H9 (cell line): Measurements from ENCODE around the gene ZAR1. TPM values are rescaled to one million over a fixed set of nuclear protein-coding genes. Genes with fewer than 3 reads are reported as not detected.

Experiments used
- DNase-seq: peaks from one replicate; pipeline ENCODE4 v3.0.0-alpha.2; 2017
- H2AFZ ChIP-seq: one replicate; pipeline ENCODE4 v1.6.1; 2013; ENCODE audit warnings: mild to moderate bottlenecking, low read length, control low read depth, moderate library complexity
- H2AK5ac ChIP-seq: 2 replicates; pipeline ENCODE4 v1.6.1; 2013; ENCODE audit warnings: low read length, control low read depth, mixed read lengths; ENCODE audit not compliant: insufficient read length
- H2BK120ac ChIP-seq: one replicate; pipeline ENCODE4 v1.6.1; 2013; ENCODE audit warnings: low read depth, mild to moderate bottlenecking, low read length, control low read depth, inconsistent platforms; ENCODE audit not compliant: poor library complexity, severe bottlenecking
- H2BK12ac ChIP-seq: 2 replicates; pipeline ENCODE4 v1.6.1; 2013; ENCODE audit warnings: low read length, control low read depth, mixed read lengths, low read depth; ENCODE audit not compliant: insufficient read length
- H2BK15ac ChIP-seq: 2 replicates; pipeline ENCODE4 v1.6.1; 2013; ENCODE audit warnings: low read depth, low read length, control low read depth
- H2BK20ac ChIP-seq: one replicate; pipeline ENCODE4 v1.6.1; 2013; ENCODE audit warnings: low read depth, mild to moderate bottlenecking, low read length, control low read depth, inconsistent platforms; ENCODE audit not compliant: poor library complexity, severe bottlenecking
- H2BK5ac ChIP-seq: 2 replicates; pipeline ENCODE4 v1.6.1; 2013; ENCODE audit warnings: low read length, control low read depth, mixed read lengths; ENCODE audit not compliant: insufficient read length
- H3K14ac ChIP-seq: 2 replicates; pipeline ENCODE4 v1.6.1; 2013; ENCODE audit warnings: low read length, control low read depth; ENCODE audit not compliant: insufficient read depth
- H3K18ac ChIP-seq: 2 replicates; pipeline ENCODE4 v1.6.1; 2013; ENCODE audit warnings: low read depth, mild to moderate bottlenecking, mixed read lengths, low read length, control low read depth; ENCODE audit not compliant: insufficient read length
- H3K23ac ChIP-seq: 2 replicates; pipeline ENCODE4 v1.6.1; 2013; ENCODE audit warnings: low read length, control low read depth, mixed read lengths, low read depth; ENCODE audit not compliant: insufficient read length
- H3K23me2 ChIP-seq: 2 replicates; pipeline ENCODE4 v1.6.1; 2013; ENCODE audit warnings: low read depth, mild to moderate bottlenecking, mixed read lengths, low read length, control low read depth; ENCODE audit not compliant: insufficient read length, poor library complexity, severe bottlenecking
- H3K27ac ChIP-seq: 2 replicates; pipeline ENCODE4 v1.5.1; 2013; ENCODE audit warnings: low read length, control low read depth, mixed read lengths, low read depth; ENCODE audit not compliant: insufficient read length
- H3K27me3 ChIP-seq: 2 replicates; pipeline ENCODE4 v1.6.1; 2013; ENCODE audit warnings: low read length, control low read depth, inconsistent platforms; ENCODE audit not compliant: insufficient read depth
- H3K4ac ChIP-seq: 2 replicates; pipeline ENCODE4 v1.6.1; 2013; ENCODE audit warnings: low read depth, mild to moderate bottlenecking, control low read depth, inconsistent platforms, low read length, moderate library complexity
- H3K4me1 ChIP-seq: 2 replicates; pipeline ENCODE4 v1.6.1; 2013; ENCODE audit warnings: low read length, control low read depth, inconsistent platforms; ENCODE audit not compliant: insufficient read depth
- H3K4me2 ChIP-seq: 2 replicates; pipeline ENCODE4 v1.6.1; 2013; ENCODE audit warnings: low read length, control low read depth, mixed read lengths; ENCODE audit not compliant: insufficient read length, insufficient read depth
- H3K56ac ChIP-seq: 2 replicates; pipeline ENCODE4 v1.6.1; 2013; ENCODE audit warnings: low read depth, mild to moderate bottlenecking, mixed read lengths, low read length, control low read depth; ENCODE audit not compliant: insufficient read length
- H3K79me1 ChIP-seq: 2 replicates; pipeline ENCODE4 v1.6.1; 2013; ENCODE audit warnings: low read depth, mild to moderate bottlenecking, moderate library complexity, low read length, control low read depth, inconsistent platforms; ENCODE audit not compliant: insufficient read depth, poor library complexity, severe bottlenecking
- H3K79me2 ChIP-seq: 2 replicates; pipeline ENCODE4 v1.6.1; 2013; ENCODE audit warnings: low read length, control low read depth, inconsistent platforms; ENCODE audit not compliant: insufficient read depth
- H3K9ac ChIP-seq: 2 replicates; pipeline ENCODE4 v1.6.1; 2013; ENCODE audit warnings: low read length, control low read depth, mixed read lengths; ENCODE audit not compliant: insufficient read length; ENCODE audit errors: extremely low read depth
- H3K9me3 ChIP-seq: one replicate; pipeline ENCODE4 v1.6.1; 2013; ENCODE audit warnings: low read depth, low read length, inconsistent platforms; ENCODE audit not compliant: control insufficient read depth
- H3T11ph ChIP-seq: one replicate; pipeline ENCODE4 v1.6.1; 2013; ENCODE audit warnings: mild to moderate bottlenecking, low read length, control low read depth, inconsistent platforms
- H4K20me1 ChIP-seq: one replicate; pipeline ENCODE4 v1.6.1; 2013; ENCODE audit not compliant: control insufficient read depth, insufficient read length, insufficient read depth
- H4K5ac ChIP-seq: 2 replicates; pipeline ENCODE4 v1.6.1; 2013; ENCODE audit warnings: low read depth, mild to moderate bottlenecking, mixed read lengths, low read length, control low read depth; ENCODE audit not compliant: insufficient read length
- H4K8ac ChIP-seq: replicated peaks from 2 replicates; pipeline ENCODE4 v1.6.1; 2013; ENCODE audit warnings: low read length, control low read depth, mixed read lengths, low read depth; ENCODE audit not compliant: insufficient read length
- H4K91ac ChIP-seq: 2 replicates; pipeline ENCODE4 v1.6.1; 2013; ENCODE audit warnings: low read depth, mild to moderate bottlenecking, moderate library complexity, mixed read lengths, low read length, control low read depth; ENCODE audit not compliant: insufficient read length
- H3K27ac Mint-ChIP-seq, 3 experiments: 2 replicates in 2 of 3; 3 replicates in 1 of 3; pipeline ENCODE4 v1.8.0; 2020 to 2021; ENCODE audit warnings: mixed read lengths in 3 of 3, mild to moderate bottlenecking in 1 of 3, moderate library complexity in 1 of 3
- H3K27me3 Mint-ChIP-seq: 2 replicates; pipeline ENCODE4 v1.8.0; 2021; ENCODE audit warnings: low read depth, mild to moderate bottlenecking, moderate library complexity, mixed read lengths
- H3K36me3 Mint-ChIP-seq, 3 experiments: 2 replicates in 2 of 3; 3 replicates in 1 of 3; pipeline ENCODE4 v1.8.0; 2020 to 2021; ENCODE audit warnings: low read depth in 3 of 3, mixed read lengths in 3 of 3; ENCODE audit not compliant: insufficient read depth in 1 of 3
- H3K4me1 Mint-ChIP-seq, 2 experiments: 2 replicates each; pipeline ENCODE4 v1.8.0; 2020; ENCODE audit warnings: mixed read lengths in 2 of 2
- H3K4me3 Mint-ChIP-seq, 2 experiments: 2 replicates in 1 of 2; 3 replicates in 1 of 2; pipeline ENCODE4 v1.8.0; 2020 to 2021; ENCODE audit warnings: mild to moderate bottlenecking in 2 of 2, mixed read lengths in 2 of 2, moderate library complexity in 1 of 2
- H3K9me3 Mint-ChIP-seq, 2 experiments: 2 replicates in 1 of 2; 3 replicates in 1 of 2; pipeline ENCODE4 v1.8.0; 2020; ENCODE audit warnings: mild to moderate bottlenecking in 2 of 2, mixed read lengths in 2 of 2, moderate library complexity in 1 of 2
- WGBS: extraction: QIAGEN DNeasy Blood & Tissue Kit; methylation state at CpG from one replicate; pipeline ENCODE4 v1.1.7; 2013; ENCODE audit warnings: missing lambda C conversion rate, low lambda C conversion rate, mixed read lengths; ENCODE audit not compliant: insufficient read length; ENCODE audit errors: extremely low coverage; 5-methylcytosine and 5-hydroxymethylcytosine counted together
- total RNA-seq: library from RNA; stranded (reverse); gene quantifications from 2 replicates; pipeline ENCODE4 v1.2.1, GENCODE V29; 2021
- TF ChIP-seq, protein P1 (sequence below): fragments of 200-600 bp; sonication (generic); conservative IDR thresholded peaks from 3 replicates; pipeline ENCODE4 v1.8.0; 2021; ENCODE audit warnings: antibody characterized with exemption, mild to moderate bottlenecking

ZAR1 gene
- total RNA-seq, 1 experiment from 2014 or later = 0.61 TPM

DNA sequence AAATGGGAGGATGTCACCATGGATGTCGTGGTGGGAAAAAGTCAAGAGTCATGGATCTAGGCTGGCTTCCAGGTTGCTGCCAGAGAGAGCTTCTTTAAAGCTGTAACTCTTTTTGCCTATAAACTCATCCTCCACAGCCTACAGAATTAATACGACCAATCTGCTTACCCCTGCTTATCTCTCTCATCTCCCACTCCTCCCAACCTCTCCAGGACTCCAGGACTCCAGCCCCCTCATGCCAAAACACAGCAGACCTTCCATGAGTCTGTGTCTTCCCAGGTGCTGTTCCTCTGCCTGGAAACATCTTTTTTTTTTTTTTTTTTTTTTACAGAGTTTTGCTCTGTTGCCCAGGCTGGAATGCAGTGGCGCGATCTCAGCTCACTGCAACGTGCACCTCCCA is 22.2 kb upstream of the ZAR1 start:
- Histone ChIP-seq H2BK15ac (no peak overlapping the region), H2BK12ac (no peak overlapping the region), H3K4ac (no peak overlapping the region), H3K4me1 (no peaks in the 10 kb centered on the region), H4K5ac (no peak overlapping the region), H4K8ac (no peak overlapping the region), H3K4me2 (no peak overlapping the region), H3K9me3 (no peaks in the 10 kb centered on the region), H3K79me2 (no peaks in the 10 kb centered on the region), H2AFZ (no peak overlapping the region), H3K56ac (no peak overlapping the region), H3K23ac (no peak overlapping the region), H2AK5ac (no peak overlapping the region), H4K91ac (no peak overlapping the region), H3K23me2 (peaks cover 3% of the 10 kb centered on the region), H3K79me1 (no peaks in the 10 kb centered on the region), H3K27ac (no peak overlapping the region), H2BK5ac (no peak overlapping the region), H3K9ac (no peak overlapping the region), H2BK20ac (no peak overlapping the region), H3T11ph (no peak overlapping the region), H4K20me1 (no peaks in the 10 kb centered on the region), H3K27me3 (no peaks in the 10 kb centered on the region), H3K18ac (no peak overlapping the region), H2BK120ac (no peak overlapping the region), H3K14ac (no peak overlapping the region)
- Mint-ChIP-seq H3K27me3 (no peaks in the 10 kb centered on the region; the same call in 1 of the 2 replicates), H3K9me3 (no peaks in the 10 kb centered on the region; a peak in 1 of 5 replicates), H3K4me1 (peaks cover 4 to 6% of the 10 kb centered on the region in 2 experiments), H3K36me3 (no peaks in the 10 kb centered on the region), H3K4me3 (no peak overlapping the region), H3K27ac (no peak overlapping the region)
- TF ChIP-seq, protein P1, sequence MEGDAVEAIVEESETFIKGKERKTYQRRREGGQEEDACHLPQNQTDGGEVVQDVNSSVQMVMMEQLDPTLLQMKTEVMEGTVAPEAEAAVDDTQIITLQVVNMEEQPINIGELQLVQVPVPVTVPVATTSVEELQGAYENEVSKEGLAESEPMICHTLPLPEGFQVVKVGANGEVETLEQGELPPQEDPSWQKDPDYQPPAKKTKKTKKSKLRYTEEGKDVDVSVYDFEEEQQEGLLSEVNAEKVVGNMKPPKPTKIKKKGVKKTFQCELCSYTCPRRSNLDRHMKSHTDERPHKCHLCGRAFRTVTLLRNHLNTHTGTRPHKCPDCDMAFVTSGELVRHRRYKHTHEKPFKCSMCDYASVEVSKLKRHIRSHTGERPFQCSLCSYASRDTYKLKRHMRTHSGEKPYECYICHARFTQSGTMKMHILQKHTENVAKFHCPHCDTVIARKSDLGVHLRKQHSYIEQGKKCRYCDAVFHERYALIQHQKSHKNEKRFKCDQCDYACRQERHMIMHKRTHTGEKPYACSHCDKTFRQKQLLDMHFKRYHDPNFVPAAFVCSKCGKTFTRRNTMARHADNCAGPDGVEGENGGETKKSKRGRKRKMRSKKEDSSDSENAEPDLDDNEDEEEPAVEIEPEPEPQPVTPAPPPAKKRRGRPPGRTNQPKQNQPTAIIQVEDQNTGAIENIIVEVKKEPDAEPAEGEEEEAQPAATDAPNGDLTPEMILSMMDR = no peak
- no CpG with 5 or more reads among the region's 5 CpGs for WGBS
- DNase-seq = no peak
